ENCODE data around the gene TMEM117.

- TF ChIP-seq CTCF (IDR thresholded peaks at IDR 0.05) (no peak), POLR2A (IDR thresholded peaks at IDR 0.05) (no peak)
Measured at GRCh38 chr12:44248436-44248835, 412.6 kb downstream of the TMEM117 start.
